ENCODE data around the gene RANBP17. TPM values are rescaled to one million over a fixed set of nuclear protein-coding genes. Genes with fewer than 3 reads are reported as not detected.

The RANBP17 gene
- total RNA-seq, 4 donors from 2014 or later, result 0.38 to 5.1 (median 1.4) TPM

DNA sequence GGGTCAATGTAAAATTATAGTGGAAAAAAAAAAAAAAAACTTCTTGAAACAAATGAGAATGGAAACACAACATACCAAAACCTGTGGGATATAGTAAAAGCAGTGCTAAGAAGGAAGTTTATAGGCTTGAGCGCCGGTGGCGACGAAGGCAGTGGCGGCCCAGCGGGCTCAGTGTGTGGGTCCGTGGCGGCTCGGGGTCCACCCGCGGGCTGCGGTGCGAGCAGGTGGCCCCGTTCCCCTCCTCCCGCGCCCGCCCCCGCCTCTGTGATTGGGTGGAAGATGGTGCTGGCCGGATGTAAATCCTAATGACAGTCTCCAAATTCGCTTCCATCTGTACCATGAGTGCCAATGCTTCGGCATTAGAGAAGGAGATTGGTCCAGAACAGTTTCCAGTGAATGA, 389.7 kb downstream of the RANBP17 start:
- H3K4me3 ChIP-seq (ENCODE audit: low read depth, poor library complexity, severe bottlenecking), result no peak overlapping the region
- no peak for DNase-seq (ENCODE audit: low spot score in 2 of 2)
- intact Hi-C loops (cut with DNase I; ENCODE audit: low total_unique reads), result no loop called here
- TF ChIP-seq, protein P1, sequence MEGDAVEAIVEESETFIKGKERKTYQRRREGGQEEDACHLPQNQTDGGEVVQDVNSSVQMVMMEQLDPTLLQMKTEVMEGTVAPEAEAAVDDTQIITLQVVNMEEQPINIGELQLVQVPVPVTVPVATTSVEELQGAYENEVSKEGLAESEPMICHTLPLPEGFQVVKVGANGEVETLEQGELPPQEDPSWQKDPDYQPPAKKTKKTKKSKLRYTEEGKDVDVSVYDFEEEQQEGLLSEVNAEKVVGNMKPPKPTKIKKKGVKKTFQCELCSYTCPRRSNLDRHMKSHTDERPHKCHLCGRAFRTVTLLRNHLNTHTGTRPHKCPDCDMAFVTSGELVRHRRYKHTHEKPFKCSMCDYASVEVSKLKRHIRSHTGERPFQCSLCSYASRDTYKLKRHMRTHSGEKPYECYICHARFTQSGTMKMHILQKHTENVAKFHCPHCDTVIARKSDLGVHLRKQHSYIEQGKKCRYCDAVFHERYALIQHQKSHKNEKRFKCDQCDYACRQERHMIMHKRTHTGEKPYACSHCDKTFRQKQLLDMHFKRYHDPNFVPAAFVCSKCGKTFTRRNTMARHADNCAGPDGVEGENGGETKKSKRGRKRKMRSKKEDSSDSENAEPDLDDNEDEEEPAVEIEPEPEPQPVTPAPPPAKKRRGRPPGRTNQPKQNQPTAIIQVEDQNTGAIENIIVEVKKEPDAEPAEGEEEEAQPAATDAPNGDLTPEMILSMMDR (IDR thresholded peaks at IDR 0.05), result no peak
- TF ChIP-seq POLR2A (IDR thresholded peaks at IDR 0.05), result no peak
- 96 to 98% methylated on average over 21 of the region's 21 CpGs for WGBS, 2 donors

GRCh38 chr5:171252674-171253073, 390.9 kb downstream of the RANBP17 start:
- TF ChIP-seq POLR2A (IDR thresholded peaks at IDR 0.05), result no peak
- TF ChIP-seq, protein P1 (IDR thresholded peaks at IDR 0.05), result no peak
- intact Hi-C loops (cut with DNase I; ENCODE audit: low total_unique reads), result no loop called here
- 91 to 92% methylated on average over 6 of the region's 6 CpGs for WGBS, 2 donors
- H3K4me3 ChIP-seq (ENCODE audit: low read depth, poor library complexity, severe bottlenecking), result no peak overlapping the region
- DNase-seq (ENCODE audit: low spot score in 2 of 2), result no peak

DNA sequence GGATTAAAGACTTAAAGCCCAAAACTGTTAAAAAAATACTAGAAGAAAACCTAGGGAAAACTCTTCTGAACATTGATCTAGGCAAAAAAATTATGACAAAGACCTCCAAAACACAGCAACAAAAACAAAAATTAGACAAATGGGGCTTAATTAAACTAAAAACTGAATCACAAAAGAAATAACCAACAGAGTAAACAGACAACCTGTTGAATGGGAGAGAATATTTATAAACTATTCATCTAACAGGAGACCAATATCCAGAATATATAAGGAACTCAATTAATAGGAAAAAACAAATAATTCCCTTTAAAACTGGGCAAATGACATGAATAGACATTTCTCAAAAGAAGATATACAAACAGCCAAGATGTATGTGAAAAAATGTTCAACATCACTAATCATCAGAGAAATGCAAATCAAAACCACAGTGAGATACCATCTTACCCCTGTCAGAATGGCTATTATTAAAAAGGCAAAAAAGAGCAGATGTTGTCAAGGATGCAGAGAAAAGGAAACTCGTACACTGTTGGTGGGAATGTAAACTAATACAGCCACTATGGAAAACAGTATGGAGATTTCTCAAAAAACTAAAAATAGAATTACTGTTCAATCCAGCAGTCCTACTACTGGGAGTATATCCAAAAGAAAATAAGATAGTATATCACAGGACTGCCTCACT, 397.1 kb downstream of the RANBP17 start:
- TF ChIP-seq, protein P1 (IDR thresholded peaks at IDR 0.05), result no peak
- TF ChIP-seq POLR2A (IDR thresholded peaks at IDR 0.05), result no peak
- WGBS, 2 donors, result 52 to 63% methylated on average over 1 of the region's 1 CpG
- no peak for DNase-seq (ENCODE audit: low spot score in 2 of 2)
- H3K4me3 ChIP-seq (ENCODE audit: low read depth, poor library complexity, severe bottlenecking), result no peak overlapping the region
- intact Hi-C loops (cut with DNase I; ENCODE audit: low total_unique reads), result no loop called here

GRCh38 chr5:171261361-171261760, 399.5 kb downstream of the RANBP17 start:
- 44 to 48% methylated on average over 1 of the region's 1 CpG for WGBS, 2 donors
- TF ChIP-seq, protein P1 (IDR thresholded peaks at IDR 0.05), result no peak
- TF ChIP-seq POLR2A (IDR thresholded peaks at IDR 0.05), result no peak
- DNase-seq (ENCODE audit: low spot score in 2 of 2), result no peak
- H3K4me3 ChIP-seq (ENCODE audit: low read depth, poor library complexity, severe bottlenecking), result no peak overlapping the region
- intact Hi-C loops (cut with DNase I; ENCODE audit: low total_unique reads), result no loop called here

DNA sequence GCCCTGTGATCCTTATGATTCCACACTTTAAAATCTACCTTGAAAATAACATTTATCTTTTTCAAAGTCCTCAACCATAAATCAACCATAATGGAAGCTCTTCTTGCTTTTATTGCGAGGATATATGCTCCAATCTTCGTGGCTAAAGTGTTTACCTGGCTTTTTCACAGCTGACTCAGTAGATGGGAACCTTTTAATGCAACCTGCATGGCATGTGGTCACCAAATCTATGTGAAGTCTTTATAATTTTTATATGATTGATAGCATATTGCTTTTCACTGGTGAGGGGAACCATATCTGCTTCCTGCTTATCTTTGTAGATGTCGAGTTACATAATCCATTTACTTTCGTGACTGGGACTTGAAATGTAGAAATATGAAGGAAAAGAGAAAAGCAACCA, 400.1 kb downstream of the RANBP17 start:
- 89 to 94% methylated on average over 4 of the region's 4 CpGs for WGBS, 2 donors
- no peak for TF ChIP-seq POLR2A (IDR thresholded peaks at IDR 0.05)
- TF ChIP-seq, protein P1 (IDR thresholded peaks at IDR 0.05), result no peak
- no peak overlapping the region for H3K4me3 ChIP-seq (ENCODE audit: low read depth, poor library complexity, severe bottlenecking)
- intact Hi-C loops (cut with DNase I; ENCODE audit: low total_unique reads), result no loop called here
- no peak for DNase-seq (ENCODE audit: low spot score in 2 of 2)

DNA sequence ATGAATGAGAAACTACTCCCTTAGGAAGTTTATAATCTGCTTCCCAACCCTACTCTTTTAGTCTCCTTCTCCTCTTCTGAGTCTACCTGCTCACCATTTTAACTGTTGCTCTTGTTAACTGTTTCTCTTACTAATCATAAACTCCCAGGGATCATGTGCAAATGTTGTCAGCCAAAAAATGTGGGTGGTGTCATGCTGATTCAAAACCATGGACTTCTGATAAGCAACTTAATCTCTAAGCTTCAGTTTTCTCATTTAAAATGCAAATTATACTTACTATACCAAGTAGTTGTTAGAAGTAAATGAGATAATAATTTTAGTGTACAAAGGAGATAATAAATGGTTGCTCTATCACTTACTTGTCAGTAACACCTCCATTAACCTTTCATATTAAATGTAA, 401.4 kb downstream of the RANBP17 start:
- H3K4me3 ChIP-seq (ENCODE audit: low read depth, poor library complexity, severe bottlenecking), result no peak overlapping the region
- intact Hi-C loops (cut with DNase I; ENCODE audit: low total_unique reads), result no loop called here
- TF ChIP-seq, protein P1 (IDR thresholded peaks at IDR 0.05), result no peak
- TF ChIP-seq POLR2A (IDR thresholded peaks at IDR 0.05), result no peak
- DNase-seq (ENCODE audit: low spot score in 2 of 2), result no peak

Data from lower leg skin (tissue), 4 donors.